ENCODE data around the gene CCDC183. TPM values are rescaled to one million over a fixed set of nuclear protein-coding genes. Genes with fewer than 3 reads are reported as not detected.

The CCDC183 gene
- total RNA-seq, 1 experiment from 2014 or later: 4.2 TPM

DNA sequence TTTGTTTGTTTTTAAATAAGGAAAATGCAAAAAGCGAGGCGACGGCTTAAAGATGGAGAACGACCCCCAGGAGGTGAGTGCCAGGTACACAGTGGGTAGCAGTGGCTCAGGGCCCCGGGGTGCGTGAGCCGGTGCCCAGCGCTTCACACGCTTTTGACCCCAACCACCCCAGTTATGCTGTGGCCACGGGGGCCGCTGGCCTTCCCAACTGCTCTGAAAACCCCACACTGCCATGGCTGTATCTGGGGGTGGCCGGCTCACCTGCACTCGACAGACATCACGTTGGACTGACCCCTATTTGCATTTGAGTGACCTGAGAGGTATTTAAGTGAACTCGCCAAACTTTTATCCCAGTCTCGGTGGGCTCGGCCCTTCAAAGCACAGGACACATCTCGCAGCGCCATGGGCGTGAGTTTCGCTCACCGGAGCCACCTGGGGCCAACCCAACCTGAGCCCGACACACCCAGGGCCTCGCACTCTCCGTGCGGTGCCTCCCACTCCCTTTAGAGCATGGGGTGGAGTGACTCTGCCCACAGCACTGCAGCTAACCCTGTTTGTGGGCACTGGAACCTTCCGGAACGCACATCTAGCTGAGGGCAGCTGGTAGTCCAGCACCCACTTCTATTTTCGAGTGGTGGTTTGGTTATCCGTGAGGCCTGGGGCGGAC lies 32.5 kb downstream of the CCDC183 start:
- no peak for TF ChIP-seq CTCF (IDR thresholded peaks at IDR 0.05; ENCODE audit: insufficient read depth in 1 of 2, low read depth in 1 of 2, low read length in 1 of 2, severe bottlenecking in 1 of 2, unreplicated experiment in 1 of 2)
- POLR2A ChIA-PET: no interaction called here
- Histone ChIP-seq H3K9me3 (no peaks in the 10 kb centered on the region), H3K4me1 (no peaks in the 10 kb centered on the region), H3K36me3 (ENCODE audit: control insufficient read depth, insufficient read depth, low read length) (peaks cover 5% of the 10 kb centered on the region), H3K27me3 (replicated peaks; ENCODE audit: control insufficient read depth, insufficient read depth, low read length) (no peaks in the 10 kb centered on the region), H3K4me3 (ENCODE audit: low read depth, low read length) (no peak overlapping the region)
- no peaks in the 10 kb centered on the region for H3K27me3 Mint-ChIP-seq (ENCODE audit: insufficient read depth, unreplicated experiment)
- H3K4me3 Mint-ChIP-seq (ENCODE audit: unreplicated experiment): no peak overlapping the region
- intact Hi-C loops (cut with micrococcal nuclease; ENCODE audit: unreplicated experiment): no loop called here
- DNase-seq: no peak
- CTCF ChIA-PET: interaction anchor here (1.3 kb wide), 1 partner anchor 13 kb away, joined by 5 read pairs; no protein-coding TSS in a partner anchor
- no peak overlapping the region for H3K27ac Mint-ChIP-seq (ENCODE audit: unreplicated experiment)
- no TSS peak for BruUV-seq (replicated peaks)
- H3K9me3 Mint-ChIP-seq (ENCODE audit: unreplicated experiment): no peaks in the 10 kb centered on the region
- no peaks in the 10 kb centered on the region for H3K4me1 Mint-ChIP-seq (ENCODE audit: low read depth, unreplicated experiment)
- H3K36me3 Mint-ChIP-seq (ENCODE audit: insufficient read depth, unreplicated experiment): peaks cover 73% of the 10 kb centered on the region

GRCh38 chr9:136829412-136829811 lies 33.3 kb downstream of the CCDC183 start:
- no peak for DNase-seq
- H3K4me1 Mint-ChIP-seq (ENCODE audit: low read depth, unreplicated experiment): no peaks in the 10 kb centered on the region
- H3K27ac Mint-ChIP-seq (ENCODE audit: unreplicated experiment): no peak overlapping the region
- H3K4me3 Mint-ChIP-seq (ENCODE audit: unreplicated experiment): no peak overlapping the region
- TF ChIP-seq CTCF (IDR thresholded peaks at IDR 0.05; ENCODE audit: insufficient read depth in 1 of 2, low read depth in 1 of 2, low read length in 1 of 2, severe bottlenecking in 1 of 2, unreplicated experiment in 1 of 2): no peak
- H3K9me3 Mint-ChIP-seq (ENCODE audit: unreplicated experiment): no peaks in the 10 kb centered on the region
- CTCF ChIA-PET: interaction anchor here (1.3 kb wide), 1 partner anchor 12 kb away, joined by 5 read pairs; no protein-coding TSS in a partner anchor
- BruUV-seq (replicated peaks): no TSS peak
- no peaks in the 10 kb centered on the region for H3K4me1 ChIP-seq
- POLR2A ChIA-PET: no interaction called here
- no peaks in the 10 kb centered on the region for H3K27me3 ChIP-seq (replicated peaks; ENCODE audit: control insufficient read depth, insufficient read depth, low read length)
- H3K36me3 ChIP-seq (ENCODE audit: control insufficient read depth, insufficient read depth, low read length): peaks cover 6% of the 10 kb centered on the region
- no peak overlapping the region for H3K4me3 ChIP-seq (ENCODE audit: low read depth, low read length)
- no peaks in the 10 kb centered on the region for H3K27me3 Mint-ChIP-seq (ENCODE audit: insufficient read depth, unreplicated experiment)
- no peaks in the 10 kb centered on the region for H3K9me3 ChIP-seq
- intact Hi-C loops (cut with micrococcal nuclease; ENCODE audit: unreplicated experiment): no loop called here
- H3K36me3 Mint-ChIP-seq (ENCODE audit: insufficient read depth, unreplicated experiment): peaks cover 73% of the 10 kb centered on the region

DNA sequence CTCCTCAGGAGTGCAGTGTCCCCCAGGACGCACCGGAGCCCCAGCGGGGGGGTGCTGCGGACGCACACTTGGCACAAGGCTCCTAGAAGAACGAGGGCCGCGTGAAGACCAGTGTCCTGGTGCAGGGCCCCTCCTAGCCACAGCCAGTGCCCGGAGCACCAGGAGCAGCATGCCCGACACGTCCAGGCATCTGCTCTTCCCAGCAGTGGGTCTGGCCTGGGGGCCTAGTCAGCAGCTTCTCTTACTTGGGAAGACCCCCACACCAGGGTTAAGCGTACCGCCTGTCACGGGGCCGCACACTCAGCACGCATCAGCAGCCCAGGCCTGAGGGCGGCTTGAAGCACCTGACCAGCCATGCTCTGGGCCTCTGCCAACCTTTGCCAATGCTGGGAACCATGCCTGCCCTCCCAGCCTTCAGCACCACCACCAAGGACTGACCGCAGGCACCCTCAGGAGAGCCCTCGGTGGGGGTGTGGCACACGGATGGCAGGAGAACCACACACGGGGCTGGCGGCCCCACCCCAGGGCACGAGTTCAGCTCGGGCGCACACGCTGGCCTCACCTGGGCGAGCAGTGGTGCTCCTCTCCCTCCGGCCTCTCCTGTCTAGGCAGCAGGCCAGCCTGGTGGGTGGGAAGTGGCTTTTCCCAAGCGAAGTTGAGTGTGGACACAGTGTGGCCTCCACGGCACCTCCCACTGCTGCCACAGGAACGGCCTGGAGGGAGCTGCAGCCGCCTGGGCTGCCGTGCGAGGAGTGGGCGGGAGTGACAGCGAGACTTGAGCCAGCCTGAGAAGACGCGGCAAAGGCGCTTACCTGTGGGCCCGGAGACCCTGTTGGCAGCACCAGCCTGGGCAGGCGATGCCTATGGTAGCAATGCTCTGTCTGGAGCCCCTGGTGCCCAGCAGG lies 34.1 kb downstream of the CCDC183 start:
- H3K36me3 Mint-ChIP-seq (ENCODE audit: insufficient read depth, unreplicated experiment): peaks cover 72% of the 10 kb centered on the region
- Histone ChIP-seq H3K27me3 (replicated peaks; ENCODE audit: control insufficient read depth, insufficient read depth, low read length) (no peaks in the 10 kb centered on the region), H3K4me3 (ENCODE audit: low read depth, low read length) (no peak overlapping the region), H3K36me3 (ENCODE audit: control insufficient read depth, insufficient read depth, low read length) (peaks cover 6% of the 10 kb centered on the region), H3K9me3 (no peaks in the 10 kb centered on the region), H3K4me1 (no peaks in the 10 kb centered on the region)
- H3K4me1 Mint-ChIP-seq (ENCODE audit: low read depth, unreplicated experiment): no peaks in the 10 kb centered on the region
- no peaks in the 10 kb centered on the region for H3K27me3 Mint-ChIP-seq (ENCODE audit: insufficient read depth, unreplicated experiment)
- intact Hi-C loops (cut with micrococcal nuclease; ENCODE audit: unreplicated experiment): no loop called here
- BruUV-seq (replicated peaks): no TSS peak
- no peak overlapping the region for H3K27ac Mint-ChIP-seq (ENCODE audit: unreplicated experiment)
- no peak for TF ChIP-seq CTCF (IDR thresholded peaks at IDR 0.05; ENCODE audit: insufficient read depth in 1 of 2, low read depth in 1 of 2, low read length in 1 of 2, severe bottlenecking in 1 of 2, unreplicated experiment in 1 of 2)
- H3K9me3 Mint-ChIP-seq (ENCODE audit: unreplicated experiment): no peaks in the 10 kb centered on the region
- no peak overlapping the region for H3K4me3 Mint-ChIP-seq (ENCODE audit: unreplicated experiment)
- ChIA-PET POLR2A (no interaction called here), CTCF (interaction anchor here (0.6 to 1.3 kb wide), 2 partner anchors 11 to 40 kb away, joined by 3 to 5 read pairs; no protein-coding TSS in a partner anchor)
- DNase-seq: no peak

All from Caco-2 (cell line).